HL-60 (cell line): ENCODE measurements around the gene DNASE1L2.

Experiments
- DNase-seq, 2 experiments: peaks; one replicate each; pipeline ENCODE4 v3.0.0-alpha.2; 2010 to 2020; ENCODE audit warnings: low read depth in 1 of 2, low spot score in 1 of 2
- H3K27ac ChIP-seq: fragments of 250-450 bp; sonication (Bioruptor Pico); replicated peaks from 2 replicates; pipeline ENCODE4 v1.5.1; 2020; ENCODE audit warnings: mild to moderate bottlenecking, moderate library complexity
- H3K27me3 ChIP-seq: fragments of 250-450 bp; sonication (Bioruptor Pico); 2 replicates; pipeline ENCODE4 v1.5.1; 2021; ENCODE audit warnings: mild to moderate bottlenecking, moderate library complexity; ENCODE audit not compliant: insufficient read depth, poor library complexity, severe bottlenecking
- H3K4me3 ChIP-seq: replicated peaks from 2 replicates; pipeline ENCODE4 v1.5.1; 2011; ENCODE audit warnings: mild to moderate bottlenecking, control low read depth, low read length; ENCODE audit not compliant: insufficient read depth
- CTCF ChIP-seq: IDR thresholded peaks from one replicate; pipeline ENCODE4 v1.5.1; 2011; ENCODE audit warnings: low read length, control low read depth, inconsistent platforms; ENCODE audit not compliant: insufficient read depth
- GABPA ChIP-seq: IDR thresholded peaks from 2 replicates; pipeline ENCODE4 v1.6.1; 2012; ENCODE audit warnings: low read depth
- POLR2AphosphoS5 ChIP-seq: IDR thresholded peaks from 2 replicates; pipeline ENCODE4 v1.6.1; 2012; ENCODE audit warnings: low read depth
- REST ChIP-seq: IDR thresholded peaks from 2 replicates; pipeline ENCODE4 v1.6.1; 2012; ENCODE audit warnings: low read depth; ENCODE audit not compliant: insufficient replicate concordance
- SPI1 ChIP-seq: IDR thresholded peaks from 2 replicates; pipeline ENCODE4 v1.6.1; 2012; ENCODE audit warnings: low read depth, mild to moderate bottlenecking, borderline replicate concordance
- long read RNA-seq: library from polyadenylated mRNA; unstranded; transcript quantifications from one replicate; pipeline ENCODE4 v2.0.0, GENCODE V29; 2020

Gene DNASE1L2
- long read RNA-seq = 0 reads

- TF ChIP-seq REST (no peak), CTCF (no peak), POLR2AphosphoS5 (no peak), SPI1 (no peak), GABPA (no peak)
- Histone ChIP-seq H3K27ac (no peak within 1 kb of the TSS), H3K27me3 (no peaks in the 10 kb centered on the region), H3K4me3 (no peak within 1 kb of the TSS)
- no peak for DNase-seq
Observed at GRCh38 chr16:2236337-2237101, at the start of gene DNASE1L2. TSS of gene DNASE1L2 (plus strand) at chr16:2236444. CDS start at chr16:2236817, 373 bp downstream.

GRCh38 chr16:2186505-2186904 lies 49.7 kb upstream of the DNASE1L2 start:
- TF ChIP-seq POLR2AphosphoS5 (no peak), REST (no peak), CTCF (no peak), SPI1 (no peak), GABPA (no peak)
- no peak for DNase-seq
- Histone ChIP-seq H3K27me3 (peaks cover 3% of the 10 kb centered on the region), H3K27ac (no peak overlapping the region), H3K4me3 (no peak overlapping the region)

GRCh38 chr16:2187212-2187611 lies 49.0 kb upstream of the DNASE1L2 start:
- H3K4me3 ChIP-seq = no peak overlapping the region
- peaks cover 3% of the 10 kb centered on the region for H3K27me3 ChIP-seq
- TF ChIP-seq POLR2AphosphoS5 (no peak), REST (no peak), CTCF (no peak), SPI1 (no peak), GABPA (no peak)
- no peak overlapping the region for H3K27ac ChIP-seq
- no peak for DNase-seq
